ENCODE measurements around the gene EGFR.

Gene EGFR

GRCh38 chr7:55191926-55192692 lies 173.3 kb downstream of the EGFR start:
- DNase-seq (ENCODE audit: low spot score) = peak; percentile 69
- Histone ChIP-seq H3K27ac (peak overlapping the region in 1 of 2 donors; percentile 36), H3K4me3 (no peak overlapping the region)

GRCh38 chr7:55192723-55193122 lies 173.9 kb downstream of the EGFR start:
- Histone ChIP-seq H3K27ac (peak overlapping the region in 1 of 2 donors; percentile 36), H3K4me3 (no peak overlapping the region)
- no peak for DNase-seq (ENCODE audit: low spot score)

More at GRCh38 chr7:55191926-55192692, 173.3 kb downstream of the EGFR start:
- TF ChIP-seq CTCF (IDR thresholded peaks at IDR 0.05) = no peak

GRCh38 chr7:55193245-55193644 lies 174.4 kb downstream of the EGFR start:
- DNase-seq (ENCODE audit: low spot score) = peak; percentile 62
- TF ChIP-seq CTCF (IDR thresholded peaks at IDR 0.05) = no peak
- no peak overlapping the region for H3K4me3 ChIP-seq
- H3K27ac ChIP-seq = no peak overlapping the region

More at GRCh38 chr7:55192723-55193122, 173.9 kb downstream of the EGFR start:
- TF ChIP-seq CTCF (IDR thresholded peaks at IDR 0.05) = no peak

- peak; percentile 64 for DNase-seq (ENCODE audit: low spot score)
- no peak overlapping the region for H3K27ac ChIP-seq
- H3K4me3 ChIP-seq = no peak overlapping the region
- TF ChIP-seq CTCF (IDR thresholded peaks at IDR 0.05) = no peak
Measured at GRCh38 chr7:55194522-55194921, 175.7 kb downstream of the EGFR start.

- Histone ChIP-seq H3K4me3 (no peak overlapping the region), H3K27ac (peak overlapping the region in 1 of 2 donors; percentile 20)
- DNase-seq (ENCODE audit: low spot score) = no peak
- no peak for TF ChIP-seq CTCF (IDR thresholded peaks at IDR 0.05)
Measured at GRCh38 chr7:55198634-55199392, 180.0 kb downstream of the EGFR start.

- no peak for DNase-seq (ENCODE audit: low spot score)
- Histone ChIP-seq H3K27ac (peak overlapping the region in 1 of 2 donors; percentile 20), H3K4me3 (no peak overlapping the region)
- no peak for TF ChIP-seq CTCF (IDR thresholded peaks at IDR 0.05)
Measured at GRCh38 chr7:55199418-55199817, 180.6 kb downstream of the EGFR start.

Data from coronary artery (tissue), 2 donors.